ENCODE results near the gene ANKRD44. TPM values are rescaled to one million over a fixed set of nuclear protein-coding genes. Genes with fewer than 3 reads are reported as not detected.

The ANKRD44 gene
- total RNA-seq, 1 experiment from 2014 or later = 0.68 TPM

DNA sequence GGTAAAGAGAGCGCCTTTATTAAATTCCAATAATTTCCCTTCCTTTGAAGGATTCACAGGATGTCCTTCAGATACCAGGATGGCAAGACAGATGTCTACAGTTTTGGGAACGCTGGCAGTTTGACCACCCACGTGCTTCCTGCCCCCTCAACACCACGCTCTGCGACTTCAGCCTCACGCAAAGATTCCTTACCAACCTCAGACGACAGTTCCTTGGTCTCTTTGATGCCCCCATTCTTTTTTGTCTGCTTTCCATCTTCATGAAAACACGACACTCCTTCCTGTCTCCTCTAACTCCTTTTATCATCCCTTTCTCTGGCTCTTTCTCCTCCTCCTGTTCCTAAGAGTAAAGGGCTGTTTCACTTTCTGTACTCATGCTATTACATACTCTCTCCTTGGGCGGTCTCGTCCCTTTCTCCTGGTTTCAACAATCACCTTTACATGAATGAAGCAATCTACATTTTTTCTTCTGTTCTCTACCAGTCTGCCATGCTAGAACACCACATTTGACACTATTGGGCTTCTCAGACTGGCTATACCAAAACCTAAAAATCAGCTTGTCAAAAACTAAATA lies 194.2 kb downstream of the ANKRD44 start (continued):
- TF ChIP-seq, protein P1, sequence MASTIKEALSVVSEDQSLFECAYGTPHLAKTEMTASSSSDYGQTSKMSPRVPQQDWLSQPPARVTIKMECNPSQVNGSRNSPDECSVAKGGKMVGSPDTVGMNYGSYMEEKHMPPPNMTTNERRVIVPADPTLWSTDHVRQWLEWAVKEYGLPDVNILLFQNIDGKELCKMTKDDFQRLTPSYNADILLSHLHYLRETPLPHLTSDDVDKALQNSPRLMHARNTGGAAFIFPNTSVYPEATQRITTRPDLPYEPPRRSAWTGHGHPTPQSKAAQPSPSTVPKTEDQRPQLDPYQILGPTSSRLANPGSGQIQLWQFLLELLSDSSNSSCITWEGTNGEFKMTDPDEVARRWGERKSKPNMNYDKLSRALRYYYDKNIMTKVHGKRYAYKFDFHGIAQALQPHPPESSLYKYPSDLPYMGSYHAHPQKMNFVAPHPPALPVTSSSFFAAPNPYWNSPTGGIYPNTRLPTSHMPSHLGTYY (CRISPR knock-in tag; IDR thresholded peaks at IDR 0.05) = no peak
- no peak for TF ChIP-seq ZNF423 (CRISPR knock-in tag; IDR thresholded peaks at IDR 0.05)
- TF ChIP-seq ZNF396 (CRISPR knock-in tag; IDR thresholded peaks at IDR 0.05; ENCODE audit: borderline replicate concordance) = no peak
- TF ChIP-seq NFYB (CRISPR knock-in tag; conservative IDR thresholded peaks at IDR 0.05; ENCODE audit: low read depth) = no peak

DNA sequence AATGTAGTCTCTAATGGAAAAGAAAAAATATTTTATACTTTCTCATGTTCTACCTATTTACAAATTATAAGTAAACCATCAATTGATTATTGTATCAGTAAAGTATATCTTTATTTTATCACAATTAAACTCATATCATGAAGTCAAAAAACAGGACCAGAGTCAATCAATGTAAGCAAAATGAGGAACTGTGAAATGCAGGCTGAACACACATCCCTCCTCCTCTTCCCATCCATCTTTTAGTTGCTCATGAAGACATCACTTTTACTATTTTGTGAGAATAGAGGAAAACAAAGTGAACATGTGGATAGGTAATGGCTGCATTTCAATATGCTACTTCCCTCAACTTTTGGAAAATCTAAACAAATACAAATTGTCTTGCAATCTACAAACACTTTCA lies 195.3 kb downstream of the ANKRD44 start:
- no peaks in the 10 kb centered on the region for H3K4me1 Mint-ChIP-seq
- no peak for DNase-seq (ENCODE audit: low spot score)
- ChIA-PET POLR2A (no interaction called here), CTCF (interaction anchor here (4.8 kb wide), 1 partner anchor 54 kb away, joined by 54 read pairs; no protein-coding TSS in a partner anchor)
- H3K36me3 Mint-ChIP-seq = no peaks in the 10 kb centered on the region
- ATAC-seq = no peak
- H3K4me3 Mint-ChIP-seq = no peak overlapping the region
- TF ChIP-seq, protein P2, sequence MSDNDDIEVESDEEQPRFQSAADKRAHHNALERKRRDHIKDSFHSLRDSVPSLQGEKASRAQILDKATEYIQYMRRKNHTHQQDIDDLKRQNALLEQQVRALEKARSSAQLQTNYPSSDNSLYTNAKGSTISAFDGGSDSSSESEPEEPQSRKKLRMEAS (CRISPR knock-in tag; IDR thresholded peaks at IDR 0.05) = no peak
- TF ChIP-seq, protein P3, sequence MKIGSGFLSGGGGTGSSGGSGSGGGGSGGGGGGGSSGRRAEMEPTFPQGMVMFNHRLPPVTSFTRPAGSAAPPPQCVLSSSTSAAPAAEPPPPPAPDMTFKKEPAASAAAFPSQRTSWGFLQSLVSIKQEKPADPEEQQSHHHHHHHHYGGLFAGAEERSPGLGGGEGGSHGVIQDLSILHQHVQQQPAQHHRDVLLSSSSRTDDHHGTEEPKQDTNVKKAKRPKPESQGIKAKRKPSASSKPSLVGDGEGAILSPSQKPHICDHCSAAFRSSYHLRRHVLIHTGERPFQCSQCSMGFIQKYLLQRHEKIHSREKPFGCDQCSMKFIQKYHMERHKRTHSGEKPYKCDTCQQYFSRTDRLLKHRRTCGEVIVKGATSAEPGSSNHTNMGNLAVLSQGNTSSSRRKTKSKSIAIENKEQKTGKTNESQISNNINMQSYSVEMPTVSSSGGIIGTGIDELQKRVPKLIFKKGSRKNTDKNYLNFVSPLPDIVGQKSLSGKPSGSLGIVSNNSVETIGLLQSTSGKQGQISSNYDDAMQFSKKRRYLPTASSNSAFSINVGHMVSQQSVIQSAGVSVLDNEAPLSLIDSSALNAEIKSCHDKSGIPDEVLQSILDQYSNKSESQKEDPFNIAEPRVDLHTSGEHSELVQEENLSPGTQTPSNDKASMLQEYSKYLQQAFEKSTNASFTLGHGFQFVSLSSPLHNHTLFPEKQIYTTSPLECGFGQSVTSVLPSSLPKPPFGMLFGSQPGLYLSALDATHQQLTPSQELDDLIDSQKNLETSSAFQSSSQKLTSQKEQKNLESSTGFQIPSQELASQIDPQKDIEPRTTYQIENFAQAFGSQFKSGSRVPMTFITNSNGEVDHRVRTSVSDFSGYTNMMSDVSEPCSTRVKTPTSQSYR (CRISPR knock-in tag; IDR thresholded peaks at IDR 0.05) = no peak
- no peak for TF ChIP-seq ZNF219 (CRISPR knock-in tag; IDR thresholded peaks at IDR 0.05; ENCODE audit: borderline replicate concordance)
- no peak for TF ChIP-seq ZNF671 (CRISPR knock-in tag; IDR thresholded peaks at IDR 0.05)
- TF ChIP-seq FOXP1 (CRISPR knock-in tag; IDR thresholded peaks at IDR 0.05; ENCODE audit: borderline replicate concordance) = no peak
- TF ChIP-seq, protein P4, sequence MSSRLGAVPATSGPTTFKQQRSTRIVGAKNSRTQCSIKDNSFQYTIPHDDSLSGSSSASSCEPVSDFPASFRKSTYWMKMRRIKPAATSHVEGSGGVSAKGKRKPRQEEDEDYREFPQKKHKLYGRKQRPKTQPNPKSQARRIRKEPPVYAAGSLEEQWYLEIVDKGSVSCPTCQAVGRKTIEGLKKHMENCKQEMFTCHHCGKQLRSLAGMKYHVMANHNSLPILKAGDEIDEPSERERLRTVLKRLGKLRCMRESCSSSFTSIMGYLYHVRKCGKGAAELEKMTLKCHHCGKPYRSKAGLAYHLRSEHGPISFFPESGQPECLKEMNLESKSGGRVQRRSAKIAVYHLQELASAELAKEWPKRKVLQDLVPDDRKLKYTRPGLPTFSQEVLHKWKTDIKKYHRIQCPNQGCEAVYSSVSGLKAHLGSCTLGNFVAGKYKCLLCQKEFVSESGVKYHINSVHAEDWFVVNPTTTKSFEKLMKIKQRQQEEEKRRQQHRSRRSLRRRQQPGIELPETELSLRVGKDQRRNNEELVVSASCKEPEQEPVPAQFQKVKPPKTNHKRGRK (CRISPR knock-in tag; IDR thresholded peaks at IDR 0.05; ENCODE audit: borderline replicate concordance) = no peak
- TF ChIP-seq ZNF121 (CRISPR knock-in tag; IDR thresholded peaks at IDR 0.05) = no peak
- H3K27me3 Mint-ChIP-seq (ENCODE audit: low read depth) = no peaks in the 10 kb centered on the region
- H3K9me3 Mint-ChIP-seq = no peaks in the 10 kb centered on the region
- H3K27ac Mint-ChIP-seq = no peak overlapping the region

DNA sequence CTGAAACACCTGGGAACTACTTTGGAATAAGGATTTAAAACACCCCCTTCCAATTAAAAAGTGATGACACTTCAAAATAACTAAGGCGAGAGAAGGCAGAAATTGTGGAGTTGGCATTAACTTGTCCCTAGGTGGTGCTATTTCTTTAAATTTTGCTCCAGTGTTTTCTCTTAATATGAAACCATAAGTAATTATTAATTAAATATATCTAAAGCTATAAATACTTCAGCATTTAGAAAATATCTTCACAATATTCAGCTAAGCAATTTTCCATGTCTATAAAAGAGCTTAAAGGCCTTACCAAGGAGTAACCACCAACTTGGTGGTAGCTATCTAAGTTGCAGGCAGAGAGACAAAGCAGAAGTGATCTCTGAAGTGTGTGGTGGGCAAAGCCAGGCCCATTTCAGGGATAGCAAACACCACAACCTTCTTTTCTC lies 197.3 kb downstream of the ANKRD44 start:
- ATAC-seq = no peak
- ChIA-PET CTCF (interaction anchor here (0.7 to 4.8 kb wide), 16 partner anchors 19 to 266 kb away, joined by 3 to 54 read pairs (median 4); no protein-coding TSS in a partner anchor), POLR2A (interaction anchor here (0.7 kb wide), 1 partner anchor 39 kb away, joined by 6 read pairs; no protein-coding TSS in a partner anchor)
- Mint-ChIP-seq H3K9me3 (no peaks in the 10 kb centered on the region), H3K27me3 (ENCODE audit: low read depth) (no peaks in the 10 kb centered on the region), H3K4me3 (no peak overlapping the region), H3K36me3 (no peaks in the 10 kb centered on the region), H3K27ac (no peak overlapping the region), H3K4me1 (no peaks in the 10 kb centered on the region)
- no peak for DNase-seq (ENCODE audit: low spot score)
- TF ChIP-seq ELF4 (CRISPR knock-in tag; IDR thresholded peaks at IDR 0.05; ENCODE audit: low read depth) = no peak
- TF ChIP-seq, protein P5, sequence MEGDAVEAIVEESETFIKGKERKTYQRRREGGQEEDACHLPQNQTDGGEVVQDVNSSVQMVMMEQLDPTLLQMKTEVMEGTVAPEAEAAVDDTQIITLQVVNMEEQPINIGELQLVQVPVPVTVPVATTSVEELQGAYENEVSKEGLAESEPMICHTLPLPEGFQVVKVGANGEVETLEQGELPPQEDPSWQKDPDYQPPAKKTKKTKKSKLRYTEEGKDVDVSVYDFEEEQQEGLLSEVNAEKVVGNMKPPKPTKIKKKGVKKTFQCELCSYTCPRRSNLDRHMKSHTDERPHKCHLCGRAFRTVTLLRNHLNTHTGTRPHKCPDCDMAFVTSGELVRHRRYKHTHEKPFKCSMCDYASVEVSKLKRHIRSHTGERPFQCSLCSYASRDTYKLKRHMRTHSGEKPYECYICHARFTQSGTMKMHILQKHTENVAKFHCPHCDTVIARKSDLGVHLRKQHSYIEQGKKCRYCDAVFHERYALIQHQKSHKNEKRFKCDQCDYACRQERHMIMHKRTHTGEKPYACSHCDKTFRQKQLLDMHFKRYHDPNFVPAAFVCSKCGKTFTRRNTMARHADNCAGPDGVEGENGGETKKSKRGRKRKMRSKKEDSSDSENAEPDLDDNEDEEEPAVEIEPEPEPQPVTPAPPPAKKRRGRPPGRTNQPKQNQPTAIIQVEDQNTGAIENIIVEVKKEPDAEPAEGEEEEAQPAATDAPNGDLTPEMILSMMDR (IDR thresholded peaks at IDR 0.05) = peak; percentile 62
